GM23338 (cell line): ENCODE data around the gene MIX23.

ENCODE experiments used
- CTCF ChIP-seq, 2 experiments: fragments of 200-600 bp in 1 of 2; sonication (generic) in 1 of 2; conservative IDR thresholded peaks; 2 replicates each; pipeline versions ENCODE4 v1.5.1 to v1.6.1; 2016 to 2017; ENCODE audit warnings: antibody characterized with exemption in 2 of 2, low read depth in 2 of 2, mild to moderate bottlenecking in 2 of 2, moderate library complexity in 1 of 2
- ETS1 ChIP-seq: IDR thresholded peaks from 2 replicates; pipeline ENCODE4 v1.6.1; 2016; ENCODE audit warnings: antibody characterized with exemption
- EZH2 ChIP-seq: fragments of 200-600 bp; sonication (generic); IDR thresholded peaks from one replicate; pipeline ENCODE4 v1.8.0; 2017; ENCODE audit warnings: antibody characterized with exemption, mild to moderate bottlenecking, low read depth; ENCODE audit not compliant: unreplicated experiment
- EZH2phosphoT487 ChIP-seq: fragments of 200-600 bp; sonication (generic); IDR thresholded peaks from one replicate; pipeline ENCODE4 v1.8.1; 2018; ENCODE audit warnings: antibody characterized with exemption; ENCODE audit not compliant: unreplicated experiment
- JUNB ChIP-seq: IDR thresholded peaks from one replicate; pipeline ENCODE4 v1.6.1; 2016; ENCODE audit warnings: antibody characterized with exemption; ENCODE audit not compliant: unreplicated experiment
- POLR2AphosphoS5 ChIP-seq: IDR thresholded peaks from 2 replicates; pipeline ENCODE4 v1.6.1; 2016; ENCODE audit warnings: antibody characterized with exemption, low read depth
- REST ChIP-seq: IDR thresholded peaks from one replicate; pipeline ENCODE4 v1.6.1; 2018; ENCODE audit warnings: antibody characterized with exemption; ENCODE audit not compliant: unreplicated experiment
- ZNF114 ChIP-seq: fragments of 250-450 bp; sonication (Bioruptor Pico); IDR thresholded peaks from 2 replicates; pipeline ENCODE4 v1.5.0; 2020; ENCODE audit warnings: mild to moderate bottlenecking, moderate library complexity
- ZNF331 ChIP-seq: fragments of 250-450 bp; sonication (Bioruptor Pico); IDR thresholded peaks from 2 replicates; pipeline ENCODE4 v1.5.0; 2020; ENCODE audit warnings: low read depth, mild to moderate bottlenecking, moderate library complexity

- TF ChIP-seq CTCF (conservative IDR thresholded peaks at IDR 0.05; ENCODE audit: low read depth in 2 of 2) (no peak), POLR2AphosphoS5 (no peak), EZH2 (no peak), EZH2phosphoT487 (no peak), REST (no peak), ZNF114 (CRISPR knock-in tag) (no peak), ZNF331 (CRISPR knock-in tag) (no peak), JUNB (no peak), ETS1 (no peak)
These were observed 69.8 kb downstream of the MIX23 start for GRCh38 chr3:122313281-122313680.
